Neural cell (in vitro differentiated cells): ENCODE data around the gene TMEM86A.

ENCODE experiments used
- EP300 ChIP-seq: fragments of 450-650 bp; conservative IDR thresholded peaks from 2 replicates; pipeline ENCODE4 v1.6.1; 2014; ENCODE audit warnings: antibody characterized with exemption, mild to moderate bottlenecking, moderate library complexity; ENCODE audit not compliant: poor library complexity, severe bottlenecking
- POLR2AphosphoS5 ChIP-seq: IDR thresholded peaks from 2 replicates; pipeline ENCODE4 v1.6.1; 2012
- SMC3 ChIP-seq: fragments of 450-650 bp; conservative IDR thresholded peaks from 2 replicates; pipeline ENCODE4 v1.6.1; 2014; ENCODE audit warnings: antibody characterized with exemption, mild to moderate bottlenecking, moderate library complexity; ENCODE audit not compliant: poor library complexity
- TAF1 ChIP-seq: IDR thresholded peaks from 2 replicates; pipeline ENCODE4 v1.6.1; 2012; ENCODE audit warnings: low read depth
- TF ChIP-seq, protein P1 (sequence below): fragments of 450-650 bp; IDR thresholded peaks from 2 replicates; pipeline ENCODE4 v1.5.1; 2014; ENCODE audit warnings: antibody characterized with exemption, mild to moderate bottlenecking, moderate library complexity; ENCODE audit not compliant: poor library complexity, severe bottlenecking
- TF ChIP-seq, protein P2 (sequence below): IDR thresholded peaks from 2 replicates; pipeline ENCODE4 v1.6.1; 2012; ENCODE audit warnings: borderline replicate concordance

DNA sequence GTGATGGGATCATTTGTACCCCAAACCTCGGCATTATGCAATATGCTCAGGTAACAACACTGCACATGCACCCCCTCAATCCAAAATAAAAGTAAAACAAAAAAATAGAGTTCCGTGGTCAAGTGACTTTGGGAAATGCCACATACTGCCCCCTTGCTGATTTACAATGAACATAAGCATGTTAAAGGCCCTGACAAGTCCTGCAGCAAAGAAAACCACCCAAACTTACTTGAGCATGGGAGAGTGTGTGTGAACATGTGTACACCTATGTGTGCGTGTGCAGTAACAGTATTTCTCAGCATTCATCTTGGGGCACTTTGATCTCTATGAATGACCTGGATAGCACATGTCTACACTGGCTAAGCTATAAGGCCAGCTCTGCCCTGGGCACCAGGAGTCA is 43.2 kb downstream of the TMEM86A start:
- TF ChIP-seq TAF1 (no peak), SMC3 (no peak), EP300 (no peak), POLR2AphosphoS5 (no peak)
- TF ChIP-seq, protein P1, sequence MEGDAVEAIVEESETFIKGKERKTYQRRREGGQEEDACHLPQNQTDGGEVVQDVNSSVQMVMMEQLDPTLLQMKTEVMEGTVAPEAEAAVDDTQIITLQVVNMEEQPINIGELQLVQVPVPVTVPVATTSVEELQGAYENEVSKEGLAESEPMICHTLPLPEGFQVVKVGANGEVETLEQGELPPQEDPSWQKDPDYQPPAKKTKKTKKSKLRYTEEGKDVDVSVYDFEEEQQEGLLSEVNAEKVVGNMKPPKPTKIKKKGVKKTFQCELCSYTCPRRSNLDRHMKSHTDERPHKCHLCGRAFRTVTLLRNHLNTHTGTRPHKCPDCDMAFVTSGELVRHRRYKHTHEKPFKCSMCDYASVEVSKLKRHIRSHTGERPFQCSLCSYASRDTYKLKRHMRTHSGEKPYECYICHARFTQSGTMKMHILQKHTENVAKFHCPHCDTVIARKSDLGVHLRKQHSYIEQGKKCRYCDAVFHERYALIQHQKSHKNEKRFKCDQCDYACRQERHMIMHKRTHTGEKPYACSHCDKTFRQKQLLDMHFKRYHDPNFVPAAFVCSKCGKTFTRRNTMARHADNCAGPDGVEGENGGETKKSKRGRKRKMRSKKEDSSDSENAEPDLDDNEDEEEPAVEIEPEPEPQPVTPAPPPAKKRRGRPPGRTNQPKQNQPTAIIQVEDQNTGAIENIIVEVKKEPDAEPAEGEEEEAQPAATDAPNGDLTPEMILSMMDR = no peak
- TF ChIP-seq, protein P2, sequence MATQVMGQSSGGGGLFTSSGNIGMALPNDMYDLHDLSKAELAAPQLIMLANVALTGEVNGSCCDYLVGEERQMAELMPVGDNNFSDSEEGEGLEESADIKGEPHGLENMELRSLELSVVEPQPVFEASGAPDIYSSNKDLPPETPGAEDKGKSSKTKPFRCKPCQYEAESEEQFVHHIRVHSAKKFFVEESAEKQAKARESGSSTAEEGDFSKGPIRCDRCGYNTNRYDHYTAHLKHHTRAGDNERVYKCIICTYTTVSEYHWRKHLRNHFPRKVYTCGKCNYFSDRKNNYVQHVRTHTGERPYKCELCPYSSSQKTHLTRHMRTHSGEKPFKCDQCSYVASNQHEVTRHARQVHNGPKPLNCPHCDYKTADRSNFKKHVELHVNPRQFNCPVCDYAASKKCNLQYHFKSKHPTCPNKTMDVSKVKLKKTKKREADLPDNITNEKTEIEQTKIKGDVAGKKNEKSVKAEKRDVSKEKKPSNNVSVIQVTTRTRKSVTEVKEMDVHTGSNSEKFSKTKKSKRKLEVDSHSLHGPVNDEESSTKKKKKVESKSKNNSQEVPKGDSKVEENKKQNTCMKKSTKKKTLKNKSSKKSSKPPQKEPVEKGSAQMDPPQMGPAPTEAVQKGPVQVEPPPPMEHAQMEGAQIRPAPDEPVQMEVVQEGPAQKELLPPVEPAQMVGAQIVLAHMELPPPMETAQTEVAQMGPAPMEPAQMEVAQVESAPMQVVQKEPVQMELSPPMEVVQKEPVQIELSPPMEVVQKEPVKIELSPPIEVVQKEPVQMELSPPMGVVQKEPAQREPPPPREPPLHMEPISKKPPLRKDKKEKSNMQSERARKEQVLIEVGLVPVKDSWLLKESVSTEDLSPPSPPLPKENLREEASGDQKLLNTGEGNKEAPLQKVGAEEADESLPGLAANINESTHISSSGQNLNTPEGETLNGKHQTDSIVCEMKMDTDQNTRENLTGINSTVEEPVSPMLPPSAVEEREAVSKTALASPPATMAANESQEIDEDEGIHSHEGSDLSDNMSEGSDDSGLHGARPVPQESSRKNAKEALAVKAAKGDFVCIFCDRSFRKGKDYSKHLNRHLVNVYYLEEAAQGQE = no peak
